H9 (cell line): ENCODE results near the gene COIL. TPM values are rescaled to one million over a fixed set of nuclear protein-coding genes. Genes with fewer than 3 reads are reported as not detected.

Experiments used
- DNase-seq: peaks from one replicate; pipeline ENCODE4 v3.0.0-alpha.2; 2017
- H2AFZ ChIP-seq: one replicate; pipeline ENCODE4 v1.6.1; 2013; ENCODE audit warnings: mild to moderate bottlenecking, low read length, control low read depth, moderate library complexity
- H2AK5ac ChIP-seq: 2 replicates; pipeline ENCODE4 v1.6.1; 2013; ENCODE audit warnings: low read length, control low read depth, mixed read lengths; ENCODE audit not compliant: insufficient read length
- H2BK120ac ChIP-seq: one replicate; pipeline ENCODE4 v1.6.1; 2013; ENCODE audit warnings: low read depth, mild to moderate bottlenecking, low read length, control low read depth, inconsistent platforms; ENCODE audit not compliant: poor library complexity, severe bottlenecking
- H2BK12ac ChIP-seq: 2 replicates; pipeline ENCODE4 v1.6.1; 2013; ENCODE audit warnings: low read length, control low read depth, mixed read lengths, low read depth; ENCODE audit not compliant: insufficient read length
- H2BK15ac ChIP-seq: 2 replicates; pipeline ENCODE4 v1.6.1; 2013; ENCODE audit warnings: low read depth, low read length, control low read depth
- H2BK20ac ChIP-seq: one replicate; pipeline ENCODE4 v1.6.1; 2013; ENCODE audit warnings: low read depth, mild to moderate bottlenecking, low read length, control low read depth, inconsistent platforms; ENCODE audit not compliant: poor library complexity, severe bottlenecking
- H2BK5ac ChIP-seq: 2 replicates; pipeline ENCODE4 v1.6.1; 2013; ENCODE audit warnings: low read length, control low read depth, mixed read lengths; ENCODE audit not compliant: insufficient read length
- H3K14ac ChIP-seq: 2 replicates; pipeline ENCODE4 v1.6.1; 2013; ENCODE audit warnings: low read length, control low read depth; ENCODE audit not compliant: insufficient read depth
- H3K18ac ChIP-seq: 2 replicates; pipeline ENCODE4 v1.6.1; 2013; ENCODE audit warnings: low read depth, mild to moderate bottlenecking, mixed read lengths, low read length, control low read depth; ENCODE audit not compliant: insufficient read length
- H3K23ac ChIP-seq: 2 replicates; pipeline ENCODE4 v1.6.1; 2013; ENCODE audit warnings: low read length, control low read depth, mixed read lengths, low read depth; ENCODE audit not compliant: insufficient read length
- H3K23me2 ChIP-seq: 2 replicates; pipeline ENCODE4 v1.6.1; 2013; ENCODE audit warnings: low read depth, mild to moderate bottlenecking, mixed read lengths, low read length, control low read depth; ENCODE audit not compliant: insufficient read length, poor library complexity, severe bottlenecking
- H3K27ac ChIP-seq: 2 replicates; pipeline ENCODE4 v1.5.1; 2013; ENCODE audit warnings: low read length, control low read depth, mixed read lengths, low read depth; ENCODE audit not compliant: insufficient read length
- H3K27me3 ChIP-seq: 2 replicates; pipeline ENCODE4 v1.6.1; 2013; ENCODE audit warnings: low read length, control low read depth, inconsistent platforms; ENCODE audit not compliant: insufficient read depth
- H3K4ac ChIP-seq: 2 replicates; pipeline ENCODE4 v1.6.1; 2013; ENCODE audit warnings: low read depth, mild to moderate bottlenecking, control low read depth, inconsistent platforms, low read length, moderate library complexity
- H3K4me1 ChIP-seq: 2 replicates; pipeline ENCODE4 v1.6.1; 2013; ENCODE audit warnings: low read length, control low read depth, inconsistent platforms; ENCODE audit not compliant: insufficient read depth
- H3K4me2 ChIP-seq: 2 replicates; pipeline ENCODE4 v1.6.1; 2013; ENCODE audit warnings: low read length, control low read depth, mixed read lengths; ENCODE audit not compliant: insufficient read length, insufficient read depth
- H3K56ac ChIP-seq: 2 replicates; pipeline ENCODE4 v1.6.1; 2013; ENCODE audit warnings: low read depth, mild to moderate bottlenecking, mixed read lengths, low read length, control low read depth; ENCODE audit not compliant: insufficient read length
- H3K79me1 ChIP-seq: 2 replicates; pipeline ENCODE4 v1.6.1; 2013; ENCODE audit warnings: low read depth, mild to moderate bottlenecking, moderate library complexity, low read length, control low read depth, inconsistent platforms; ENCODE audit not compliant: insufficient read depth, poor library complexity, severe bottlenecking
- H3K79me2 ChIP-seq: 2 replicates; pipeline ENCODE4 v1.6.1; 2013; ENCODE audit warnings: low read length, control low read depth, inconsistent platforms; ENCODE audit not compliant: insufficient read depth
- H3K9ac ChIP-seq: 2 replicates; pipeline ENCODE4 v1.6.1; 2013; ENCODE audit warnings: low read length, control low read depth, mixed read lengths; ENCODE audit not compliant: insufficient read length; ENCODE audit errors: extremely low read depth
- H3K9me3 ChIP-seq: one replicate; pipeline ENCODE4 v1.6.1; 2013; ENCODE audit warnings: low read depth, low read length, inconsistent platforms; ENCODE audit not compliant: control insufficient read depth
- H3T11ph ChIP-seq: one replicate; pipeline ENCODE4 v1.6.1; 2013; ENCODE audit warnings: mild to moderate bottlenecking, low read length, control low read depth, inconsistent platforms
- H4K20me1 ChIP-seq: one replicate; pipeline ENCODE4 v1.6.1; 2013; ENCODE audit not compliant: control insufficient read depth, insufficient read length, insufficient read depth
- H4K5ac ChIP-seq: 2 replicates; pipeline ENCODE4 v1.6.1; 2013; ENCODE audit warnings: low read depth, mild to moderate bottlenecking, mixed read lengths, low read length, control low read depth; ENCODE audit not compliant: insufficient read length
- H4K8ac ChIP-seq: replicated peaks from 2 replicates; pipeline ENCODE4 v1.6.1; 2013; ENCODE audit warnings: low read length, control low read depth, mixed read lengths, low read depth; ENCODE audit not compliant: insufficient read length
- H4K91ac ChIP-seq: 2 replicates; pipeline ENCODE4 v1.6.1; 2013; ENCODE audit warnings: low read depth, mild to moderate bottlenecking, moderate library complexity, mixed read lengths, low read length, control low read depth; ENCODE audit not compliant: insufficient read length
- H3K27ac Mint-ChIP-seq, 3 experiments: 2 replicates in 2 of 3; 3 replicates in 1 of 3; pipeline ENCODE4 v1.8.0; 2020 to 2021; ENCODE audit warnings: mixed read lengths in 3 of 3, mild to moderate bottlenecking in 1 of 3, moderate library complexity in 1 of 3
- H3K27me3 Mint-ChIP-seq: 2 replicates; pipeline ENCODE4 v1.8.0; 2021; ENCODE audit warnings: low read depth, mild to moderate bottlenecking, moderate library complexity, mixed read lengths
- H3K36me3 Mint-ChIP-seq, 3 experiments: 2 replicates in 2 of 3; 3 replicates in 1 of 3; pipeline ENCODE4 v1.8.0; 2020 to 2021; ENCODE audit warnings: low read depth in 3 of 3, mixed read lengths in 3 of 3; ENCODE audit not compliant: insufficient read depth in 1 of 3
- H3K4me1 Mint-ChIP-seq, 2 experiments: 2 replicates each; pipeline ENCODE4 v1.8.0; 2020; ENCODE audit warnings: mixed read lengths in 2 of 2
- H3K4me3 Mint-ChIP-seq, 2 experiments: 2 replicates in 1 of 2; 3 replicates in 1 of 2; pipeline ENCODE4 v1.8.0; 2020 to 2021; ENCODE audit warnings: mild to moderate bottlenecking in 2 of 2, mixed read lengths in 2 of 2, moderate library complexity in 1 of 2
- H3K9me3 Mint-ChIP-seq, 2 experiments: 2 replicates in 1 of 2; 3 replicates in 1 of 2; pipeline ENCODE4 v1.8.0; 2020; ENCODE audit warnings: mild to moderate bottlenecking in 2 of 2, mixed read lengths in 2 of 2, moderate library complexity in 1 of 2
- CTCF ChIP-seq: fragments of 200-600 bp; sonication (generic); conservative IDR thresholded peaks from 3 replicates; pipeline ENCODE4 v1.8.0; 2021; ENCODE audit warnings: antibody characterized with exemption, mild to moderate bottlenecking
- WGBS: extraction: QIAGEN DNeasy Blood & Tissue Kit; methylation state at CpG from one replicate; pipeline ENCODE4 v1.1.7; 2013; ENCODE audit warnings: missing lambda C conversion rate, low lambda C conversion rate, mixed read lengths; ENCODE audit not compliant: insufficient read length; ENCODE audit errors: extremely low coverage; 5-methylcytosine and 5-hydroxymethylcytosine counted together
- total RNA-seq: library from RNA; stranded (reverse); gene quantifications from 2 replicates; pipeline ENCODE4 v1.2.1, GENCODE V29; 2021

COIL gene
- total RNA-seq, 1 experiment from 2014 or later = 21.5 TPM

- DNase-seq = no peak
- no peak overlapping the region for H3K27ac ChIP-seq
- no peaks in the 10 kb centered on the region for H3K27me3 ChIP-seq
- no peak overlapping the region for H2BK20ac ChIP-seq
- no peaks in the 10 kb centered on the region for H3K9me3 ChIP-seq
- H2BK120ac ChIP-seq = no peak overlapping the region
- no peak overlapping the region for H2BK5ac ChIP-seq
- no peaks in the 10 kb centered on the region for H3K27me3 Mint-ChIP-seq
- no peak overlapping the region for H2AFZ ChIP-seq
- no peaks in the 10 kb centered on the region for H3K23me2 ChIP-seq
- no peak overlapping the region for H2BK15ac ChIP-seq
- no peak overlapping the region for H3K4me3 Mint-ChIP-seq
- no peak overlapping the region for H3K4ac ChIP-seq
- no peak overlapping the region for H3K27ac Mint-ChIP-seq
- H3K4me1 Mint-ChIP-seq = peaks cover 17 to 19% of the 10 kb centered on the region in 2 experiments
- H4K8ac ChIP-seq = no peak overlapping the region
- no peak overlapping the region for H3T11ph ChIP-seq
- H3K79me1 ChIP-seq = no peaks in the 10 kb centered on the region
- H3K4me2 ChIP-seq = no peak overlapping the region
- H4K91ac ChIP-seq = no peak overlapping the region
- H3K56ac ChIP-seq = no peak overlapping the region
- peaks cover 0 to 3% of the 10 kb centered on the region in 2 experiments; a peak in 1 of 5 replicates for H3K9me3 Mint-ChIP-seq
- no peak overlapping the region for H3K9ac ChIP-seq
- no peak overlapping the region for H3K23ac ChIP-seq
- H2AK5ac ChIP-seq = no peak overlapping the region
- no peak overlapping the region for H2BK12ac ChIP-seq
- no peaks in the 10 kb centered on the region for H4K20me1 ChIP-seq
- TF ChIP-seq CTCF = no peak
- no peak overlapping the region for H3K14ac ChIP-seq
- H4K5ac ChIP-seq = no peak overlapping the region
- WGBS = no CpG with 5 or more reads among the region's 2 CpGs
- peaks cover 0 to 4% (median 0%) of the 10 kb centered on the region in 3 experiments; a peak in 5 of 7 replicates for H3K36me3 Mint-ChIP-seq
- no peaks in the 10 kb centered on the region for H3K79me2 ChIP-seq
- no peak overlapping the region for H3K18ac ChIP-seq
- peaks cover 3% of the 10 kb centered on the region; the same call in 1 of the 2 replicates for H3K4me1 ChIP-seq
These were observed 48.1 kb upstream of the COIL start for GRCh38 chr17:57008958-57009357.
